GM18526 (cell line): ENCODE results near the gene TPPP2.

ENCODE experiments used
- POLR2A ChIP-seq: IDR thresholded peaks from 3 replicates; pipeline ENCODE4 v1.6.1; 2011; ENCODE audit not compliant: insufficient read length; ENCODE audit errors: extremely low read depth

Gene TPPP2

DNA sequence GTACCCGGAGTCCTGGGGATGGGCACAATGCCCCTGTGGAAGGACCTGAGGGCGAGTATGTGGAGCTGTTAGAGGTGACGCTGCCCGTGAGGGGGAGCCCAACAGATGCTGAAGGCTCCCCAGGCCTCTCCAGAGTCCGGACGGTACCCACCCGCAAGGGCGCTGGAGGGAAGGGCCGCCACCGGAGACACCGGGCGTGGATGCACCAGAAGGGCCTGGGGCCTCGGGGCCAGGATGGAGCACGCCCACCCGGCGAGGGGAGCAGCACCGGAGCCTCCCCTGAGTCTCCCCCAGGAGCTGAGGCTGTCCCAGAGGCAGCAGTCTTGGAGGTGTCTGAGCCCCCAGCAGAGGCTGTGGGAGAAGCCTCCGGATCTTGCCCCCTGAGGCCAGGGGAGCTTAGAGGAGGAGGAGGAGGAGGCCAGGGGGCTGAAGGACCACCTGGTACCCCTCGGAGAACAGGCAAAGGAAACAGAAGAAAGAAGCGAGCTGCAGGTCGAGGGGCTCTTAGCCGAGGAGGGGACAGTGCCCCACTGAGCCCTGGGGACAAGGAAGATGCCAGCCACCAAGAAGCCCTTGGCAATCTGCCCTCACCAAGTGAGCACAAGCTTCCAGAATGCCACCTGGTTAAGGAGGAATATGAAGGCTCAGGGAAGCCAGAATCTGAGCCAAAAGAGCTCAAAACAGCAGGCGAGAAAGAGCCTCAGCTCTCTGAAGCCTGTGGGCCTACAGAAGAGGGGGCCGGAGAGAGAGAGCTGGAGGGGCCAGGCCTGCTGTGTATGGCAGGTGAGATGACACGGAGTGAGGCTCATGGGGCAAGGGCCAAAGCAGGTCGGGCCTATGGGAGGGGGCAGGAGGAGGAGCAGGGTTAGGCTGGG is 44.6 kb downstream of the TPPP2 start:
- no peak for TF ChIP-seq POLR2A

DNA sequence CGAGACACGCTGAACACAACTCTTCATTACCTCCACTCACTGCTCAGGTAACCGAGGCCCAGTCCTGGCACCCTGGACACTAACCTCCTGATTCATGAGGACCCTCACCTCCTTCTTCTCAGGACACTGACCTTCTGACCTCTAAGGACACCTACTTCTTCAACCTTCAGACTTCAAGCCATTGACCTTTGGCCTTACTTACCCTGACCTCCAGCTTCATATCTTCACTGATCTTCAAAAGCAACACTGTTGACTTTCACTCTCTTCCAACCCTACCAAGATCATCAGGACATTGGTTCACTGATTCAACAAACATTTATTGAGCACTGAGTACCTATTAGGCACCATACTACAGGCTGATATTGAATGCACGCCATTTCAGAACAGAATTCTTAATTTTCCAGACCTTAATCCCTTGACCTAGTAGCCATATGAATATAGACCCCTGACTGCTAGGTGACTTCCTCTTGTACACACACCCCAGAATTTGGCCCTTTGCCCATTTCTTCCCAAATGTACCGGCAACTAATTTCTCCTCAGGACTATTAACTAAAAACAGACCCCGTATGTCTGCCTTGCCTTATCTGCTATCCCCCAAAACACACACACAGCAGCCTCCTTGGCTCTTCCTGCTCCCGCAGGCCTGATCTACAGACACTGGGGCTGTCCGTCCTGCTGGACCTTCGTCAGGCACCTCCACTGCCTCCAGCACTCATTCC is 45.9 kb downstream of the TPPP2 start:
- no peak for TF ChIP-seq POLR2A

DNA sequence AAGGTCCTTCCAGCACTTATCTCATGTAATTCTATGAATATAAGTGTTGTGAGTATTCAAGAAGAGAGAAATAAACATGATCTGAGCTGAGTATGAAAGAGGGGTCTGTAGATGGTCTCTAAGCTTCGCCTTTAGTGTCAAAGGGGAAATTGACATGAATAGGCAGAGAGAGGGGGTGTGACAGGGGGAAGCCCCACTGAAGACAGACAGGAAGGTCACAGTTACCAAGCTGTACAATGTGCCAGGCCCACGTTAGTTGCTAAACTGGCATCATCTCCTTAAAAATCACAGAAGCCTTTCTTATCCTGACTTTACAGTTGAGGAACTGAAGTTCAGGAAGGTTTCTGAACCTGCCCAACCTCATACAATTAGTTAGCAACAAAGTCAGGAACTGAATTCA is 47.7 kb downstream of the TPPP2 start:
- no peak for TF ChIP-seq POLR2A

DNA sequence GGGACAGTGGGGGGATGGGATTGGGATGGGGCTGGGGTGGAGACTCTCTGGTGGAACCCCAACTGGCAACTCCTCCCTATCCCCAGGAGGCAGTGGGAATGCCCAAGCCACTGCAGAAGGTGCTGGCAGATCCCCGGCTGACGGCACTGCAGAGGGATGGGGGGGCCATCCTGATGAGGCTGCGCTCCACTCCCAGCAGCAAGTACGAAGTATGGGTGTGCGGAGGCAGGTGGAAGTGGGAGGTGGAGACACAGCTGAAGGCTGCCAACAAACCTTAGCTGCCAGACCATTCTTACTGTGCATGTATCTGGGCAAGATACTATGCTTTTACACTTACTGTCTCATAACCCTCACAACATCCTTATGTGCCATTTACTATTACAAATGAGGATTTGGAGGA is 48.3 kb downstream of the TPPP2 start:
- TF ChIP-seq POLR2A, result no peak

DNA sequence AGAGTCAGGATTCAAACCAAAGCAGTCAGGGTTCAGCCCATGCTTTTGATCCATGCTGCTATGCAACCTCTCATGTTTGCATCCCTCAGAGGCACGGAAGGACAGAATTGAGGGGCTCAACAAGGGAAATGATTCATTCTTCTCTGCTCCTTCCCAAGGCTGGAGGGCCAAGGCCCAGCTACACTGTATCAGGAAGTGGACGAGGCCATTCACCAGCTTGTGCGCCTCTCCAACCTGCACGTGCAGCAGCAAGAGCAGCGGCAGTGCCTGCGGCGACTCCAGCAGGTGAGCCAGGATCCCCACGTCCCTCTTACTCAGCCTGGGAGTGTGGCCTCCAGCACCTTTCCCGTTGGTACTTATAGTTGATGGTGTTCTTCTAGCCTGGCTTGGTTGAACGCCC is 48.7 kb downstream of the TPPP2 start:
- TF ChIP-seq POLR2A, result no peak

DNA sequence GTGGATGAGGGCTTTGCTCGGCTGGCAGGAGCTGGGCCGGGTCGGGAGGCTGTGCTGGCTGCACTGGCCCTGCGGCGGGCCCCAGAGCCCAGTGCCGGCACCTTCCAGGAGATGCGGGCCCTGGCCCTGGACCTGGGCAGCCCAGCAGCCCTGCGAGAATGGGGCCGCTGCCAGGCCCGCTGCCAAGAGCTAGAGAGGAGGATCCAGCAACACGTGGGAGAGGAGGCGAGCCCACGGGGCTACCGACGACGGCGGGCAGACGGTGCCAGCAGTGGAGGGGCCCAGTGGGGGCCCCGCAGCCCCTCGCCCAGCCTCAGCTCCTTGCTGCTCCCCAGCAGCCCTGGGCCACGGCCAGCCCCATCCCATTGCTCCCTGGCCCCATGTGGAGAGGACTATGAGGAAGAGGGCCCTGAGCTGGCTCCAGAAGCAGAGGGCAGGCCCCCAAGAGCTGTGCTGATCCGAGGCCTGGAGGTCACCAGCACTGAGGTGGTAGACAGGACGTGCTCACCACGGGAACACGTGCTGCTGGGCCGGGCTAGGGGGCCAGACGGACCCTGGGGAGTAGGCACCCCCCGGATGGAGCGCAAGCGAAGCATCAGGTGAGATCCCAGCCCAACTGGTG is 51.6 kb downstream of the TPPP2 start:
- TF ChIP-seq POLR2A, result no peak
